ENCODE measurements around the gene AGXT.

AGXT gene

DNA sequence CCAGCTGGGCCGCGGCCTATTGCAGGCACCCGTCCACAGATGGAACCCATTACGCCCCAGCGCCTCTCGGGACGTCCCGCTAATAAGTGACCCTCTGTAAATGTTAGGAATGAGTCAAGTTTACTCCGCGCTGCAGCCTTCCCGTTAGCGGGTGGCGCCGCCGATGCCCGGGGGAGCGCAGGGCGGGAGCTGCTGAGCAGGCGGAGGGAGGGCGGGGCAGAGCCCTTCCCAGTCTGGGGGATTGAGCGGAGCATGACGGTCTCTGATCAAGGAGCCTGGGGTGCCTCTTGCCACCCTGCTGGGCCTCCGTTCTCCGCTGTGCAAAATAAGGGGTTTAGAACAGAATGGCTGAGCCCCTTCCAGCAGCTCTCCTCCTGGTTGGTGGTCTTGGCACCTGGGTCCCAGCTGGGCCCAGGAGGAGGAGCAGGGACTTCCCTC lies 48.0 kb downstream of the AGXT start:
- no peak for DNase-seq (ENCODE audit: low read depth)

DNA sequence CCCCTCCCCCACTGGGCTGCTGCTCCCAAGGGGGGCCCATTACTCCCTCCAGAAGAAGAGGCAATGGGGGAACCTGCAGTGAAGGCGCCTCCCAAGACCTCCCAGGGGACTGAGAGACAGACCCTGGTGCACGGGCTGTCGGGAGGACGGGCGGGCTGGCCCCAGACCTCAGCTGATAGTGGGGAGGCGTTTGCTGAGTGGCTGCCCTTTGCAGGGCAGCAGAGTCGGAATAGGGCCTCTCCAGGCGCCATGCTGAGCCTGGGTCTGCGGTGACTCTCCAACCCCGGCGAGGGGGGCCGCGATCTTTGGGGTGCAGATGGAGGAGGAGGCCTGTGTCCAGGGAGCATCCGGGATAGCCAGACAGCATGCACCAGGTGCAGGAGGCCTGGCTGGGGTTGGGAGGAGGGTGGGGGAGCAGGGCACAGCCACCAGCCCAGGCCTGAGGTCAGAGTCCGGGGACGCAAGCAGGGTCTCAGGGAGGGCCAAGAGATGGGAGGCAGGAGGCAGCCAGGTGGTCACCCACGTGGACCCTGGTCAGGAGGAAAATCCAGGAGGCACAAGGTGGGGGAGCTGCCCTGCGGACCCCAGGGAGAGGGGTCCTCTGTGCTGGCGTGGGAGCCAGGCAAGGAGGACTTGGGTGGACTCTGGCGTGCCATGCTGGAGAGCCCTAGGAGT lies 48.5 kb downstream of the AGXT start:
- no peak for DNase-seq (ENCODE audit: low read depth)

DNA sequence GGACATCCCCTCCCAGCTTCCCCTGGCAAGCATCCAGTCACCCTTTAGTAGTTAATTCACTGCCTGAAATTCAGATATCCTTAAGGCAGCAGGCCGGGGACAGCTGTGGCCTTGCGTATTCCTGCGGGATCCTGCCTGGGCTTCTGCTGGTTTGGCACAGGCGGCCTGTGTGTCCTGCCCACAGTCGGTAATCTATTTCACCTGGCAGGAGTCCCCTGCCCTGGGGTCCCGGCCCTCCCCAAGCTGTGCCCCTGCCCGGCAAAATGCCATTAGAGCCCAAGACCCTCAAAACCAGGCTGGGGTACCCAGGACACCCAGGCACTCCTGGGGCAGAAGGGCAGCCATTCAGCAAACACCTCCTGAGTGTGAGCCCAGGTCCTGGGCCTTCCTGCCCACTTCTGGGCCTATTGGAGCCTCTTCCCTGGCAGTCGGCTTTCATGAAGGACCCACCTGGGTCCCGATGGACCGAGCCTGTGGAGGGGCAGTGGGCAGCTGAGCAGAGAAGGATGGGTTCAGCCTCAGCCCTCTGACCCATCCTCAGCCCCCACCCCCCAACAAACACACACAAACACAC lies 49.1 kb downstream of the AGXT start:
- no peak for DNase-seq (ENCODE audit: low read depth)

DNA sequence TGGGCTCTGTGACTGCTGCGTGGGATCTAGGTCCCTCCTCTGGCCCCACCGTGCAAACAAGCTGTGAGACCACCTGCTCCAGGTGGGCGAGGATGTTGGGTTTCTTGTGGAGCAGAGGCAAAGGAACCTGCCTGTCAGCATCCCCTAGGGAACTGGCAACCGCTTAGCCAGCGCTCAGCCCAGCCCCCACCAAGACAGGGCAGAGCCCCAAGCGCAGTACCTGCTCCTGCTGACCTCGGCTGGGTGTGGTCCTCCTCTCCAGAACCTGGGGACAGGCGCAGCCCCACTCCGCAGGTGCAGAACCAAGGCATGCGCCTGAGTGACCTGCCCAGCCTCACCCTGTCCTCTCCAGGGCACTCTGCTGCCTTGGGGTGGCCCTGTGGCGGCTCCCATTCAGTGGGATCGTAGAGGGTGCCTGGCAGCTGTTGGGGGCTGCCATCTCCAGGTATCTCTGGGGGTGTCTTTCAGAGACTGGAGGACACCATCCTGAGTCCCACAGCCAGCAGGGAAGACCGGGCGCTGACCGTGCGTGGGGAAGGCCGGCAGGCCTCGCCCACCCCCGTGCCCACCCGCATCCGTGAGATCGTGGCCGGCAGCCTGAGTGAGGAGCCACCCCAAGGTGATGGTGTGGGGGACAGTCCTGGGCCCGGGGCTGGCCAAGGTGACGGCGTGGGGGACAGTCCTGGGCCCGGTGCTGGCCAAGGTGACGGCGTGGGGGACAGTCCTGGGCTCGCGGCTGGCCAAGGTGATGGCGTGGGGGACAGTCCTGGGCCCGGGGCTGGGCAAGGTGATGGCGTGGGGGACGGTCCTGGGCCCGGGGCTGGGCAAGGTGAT lies 49.9 kb downstream of the AGXT start:
- DNase-seq (ENCODE audit: low read depth), result no peak

DNA sequence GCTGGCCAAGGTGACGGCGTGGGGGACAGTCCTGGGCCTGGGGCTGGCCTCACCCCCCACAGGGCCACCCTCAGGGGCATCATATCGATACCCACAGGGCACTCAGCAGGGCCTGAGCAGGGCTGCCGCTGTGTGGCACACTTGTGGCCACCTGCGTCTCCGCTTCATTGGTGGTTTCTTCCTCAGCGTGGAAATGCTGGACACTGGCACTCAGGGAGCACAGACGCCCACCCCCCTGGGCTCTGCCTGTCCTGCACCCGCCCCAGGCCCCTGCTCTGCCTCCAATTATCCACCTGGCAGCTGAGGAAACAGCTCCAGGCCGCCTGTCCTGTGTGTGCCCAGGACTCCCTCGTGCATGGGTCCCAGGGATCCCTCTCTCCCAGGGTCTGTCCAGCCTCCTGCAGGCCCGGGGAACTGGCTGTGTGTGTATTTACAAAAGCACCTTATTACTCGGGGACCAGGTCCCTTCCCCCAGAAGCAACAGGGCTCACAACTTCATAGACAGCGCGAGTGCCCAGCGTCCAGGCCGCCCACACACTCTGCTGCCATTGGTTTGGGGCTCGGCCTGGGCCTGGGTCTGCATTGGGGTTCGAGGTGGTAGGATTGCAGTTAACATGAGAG lies 50.6 kb downstream of the AGXT start:
- no peak for DNase-seq (ENCODE audit: low read depth)

DNA sequence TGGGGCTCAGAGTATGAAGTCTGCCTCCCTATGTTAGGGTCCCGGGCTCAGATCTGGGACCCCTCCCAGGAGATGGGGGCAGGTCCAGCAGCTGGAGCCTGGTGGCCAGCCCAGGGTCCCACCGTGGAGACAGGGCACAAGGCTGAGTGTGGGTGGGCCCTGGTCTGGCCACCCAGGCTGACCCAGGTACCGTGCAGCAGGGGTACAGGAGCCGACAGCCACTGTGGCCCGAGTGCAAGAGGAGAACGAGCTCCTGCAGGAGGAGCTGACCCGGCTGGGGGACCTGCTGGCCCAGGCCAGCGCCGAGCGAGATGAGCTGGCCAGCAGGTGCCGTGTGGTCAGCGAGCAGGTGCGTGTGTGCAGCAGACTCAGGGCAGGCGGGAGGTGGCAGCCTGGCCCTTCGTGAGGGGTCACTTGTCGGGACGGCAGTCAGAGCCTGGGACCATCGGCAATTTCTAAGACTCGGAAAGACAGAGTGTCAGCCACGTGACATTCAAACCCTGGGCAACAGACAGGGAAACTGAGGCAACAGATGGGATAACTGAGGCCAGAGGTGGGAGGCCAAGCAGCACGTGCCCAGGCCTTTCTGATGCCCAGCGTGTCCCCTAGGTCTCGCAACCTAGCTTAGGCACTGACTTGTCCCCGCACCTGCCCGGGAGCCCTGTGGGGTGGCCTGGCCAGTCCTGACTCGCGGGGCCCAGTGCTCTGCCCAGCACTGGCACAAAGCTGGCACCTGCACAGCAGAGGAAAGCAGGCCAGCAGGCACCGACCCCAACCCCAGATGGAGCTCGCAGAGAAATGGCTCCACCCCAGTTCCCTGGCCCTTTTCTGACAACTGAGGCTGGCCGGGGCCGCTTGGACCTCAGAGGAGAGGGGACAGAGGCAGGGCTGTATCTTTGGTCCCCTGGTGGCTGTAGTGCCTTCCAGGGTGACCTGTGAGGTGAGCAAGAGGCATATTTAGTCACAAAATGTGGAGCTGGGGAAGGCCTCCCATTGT lies 51.5 kb downstream of the AGXT start:
- no peak for DNase-seq (ENCODE audit: low read depth)

DNA sequence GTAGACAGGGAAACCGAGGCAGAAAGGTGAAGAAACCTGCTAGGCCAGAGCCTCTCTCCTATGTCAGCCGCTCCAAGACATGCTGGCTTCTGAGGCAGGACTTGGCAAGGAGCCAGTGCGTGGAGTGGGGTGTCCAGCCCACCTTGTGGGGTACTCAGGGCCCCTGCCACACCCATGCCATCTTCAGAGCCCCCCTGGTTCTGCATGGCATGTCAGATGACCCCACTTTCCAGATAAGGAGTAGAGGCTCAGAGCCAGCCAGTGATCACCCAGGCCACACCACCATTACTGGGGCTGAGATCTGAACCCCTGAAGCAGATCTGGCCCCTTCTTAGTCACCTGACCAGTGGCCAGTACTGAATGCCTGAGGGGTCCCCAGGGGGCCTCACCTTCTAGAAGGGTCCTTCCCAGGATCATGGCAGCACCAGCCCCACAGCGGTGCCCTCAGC lies 52.2 kb downstream of the AGXT start:
- no peak for DNase-seq (ENCODE audit: low read depth)

DNA sequence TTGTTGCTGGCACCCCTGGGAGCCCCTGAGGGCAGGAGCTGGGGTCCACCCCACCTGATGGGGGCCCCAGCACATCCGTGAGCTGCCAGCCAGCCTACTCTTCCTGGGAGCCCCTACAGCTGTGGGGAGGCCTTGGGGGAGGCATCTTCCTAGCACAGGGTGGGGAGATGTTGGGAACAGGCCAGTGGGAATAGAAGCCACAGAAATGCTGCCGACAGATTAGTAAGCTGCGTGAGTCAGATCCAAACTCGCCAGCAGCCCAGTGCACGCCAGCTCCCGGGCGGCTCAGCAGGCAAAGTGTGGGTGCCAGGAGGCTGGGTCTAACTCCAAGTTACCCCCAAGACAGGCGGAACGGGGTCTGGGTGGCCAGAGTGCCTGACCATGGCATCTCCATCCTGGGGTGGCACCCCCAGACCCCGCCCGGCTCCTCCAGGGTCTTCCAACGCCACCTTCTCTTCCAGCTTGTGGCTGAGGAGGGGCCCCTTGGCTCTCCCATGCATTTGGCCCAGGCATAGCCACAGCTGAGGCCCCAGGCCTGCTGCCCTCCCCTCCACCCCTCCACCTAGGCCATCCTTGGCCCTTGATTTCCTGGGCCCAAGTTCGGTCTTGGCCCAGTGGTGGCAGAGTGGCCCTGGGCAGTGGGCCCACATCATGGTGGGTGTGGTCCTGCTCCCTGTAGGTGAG lies 52.8 kb downstream of the AGXT start:
- DNase-seq (ENCODE audit: low read depth), result no peak

DNA sequence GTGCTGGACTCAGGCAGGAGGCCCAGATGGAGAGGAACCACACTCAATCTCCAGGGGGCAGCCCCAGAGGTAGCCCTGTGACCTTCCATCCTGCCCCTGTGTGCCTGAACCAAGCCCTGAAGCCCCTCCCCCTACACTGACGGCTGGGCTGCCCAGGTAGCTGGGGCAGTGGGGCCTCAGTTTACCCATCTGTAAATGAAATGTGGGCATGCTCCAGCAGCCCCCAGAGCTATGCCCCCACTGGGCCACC lies 53.3 kb downstream of the AGXT start:
- DNase-seq (ENCODE audit: low read depth), result no peak

DNA sequence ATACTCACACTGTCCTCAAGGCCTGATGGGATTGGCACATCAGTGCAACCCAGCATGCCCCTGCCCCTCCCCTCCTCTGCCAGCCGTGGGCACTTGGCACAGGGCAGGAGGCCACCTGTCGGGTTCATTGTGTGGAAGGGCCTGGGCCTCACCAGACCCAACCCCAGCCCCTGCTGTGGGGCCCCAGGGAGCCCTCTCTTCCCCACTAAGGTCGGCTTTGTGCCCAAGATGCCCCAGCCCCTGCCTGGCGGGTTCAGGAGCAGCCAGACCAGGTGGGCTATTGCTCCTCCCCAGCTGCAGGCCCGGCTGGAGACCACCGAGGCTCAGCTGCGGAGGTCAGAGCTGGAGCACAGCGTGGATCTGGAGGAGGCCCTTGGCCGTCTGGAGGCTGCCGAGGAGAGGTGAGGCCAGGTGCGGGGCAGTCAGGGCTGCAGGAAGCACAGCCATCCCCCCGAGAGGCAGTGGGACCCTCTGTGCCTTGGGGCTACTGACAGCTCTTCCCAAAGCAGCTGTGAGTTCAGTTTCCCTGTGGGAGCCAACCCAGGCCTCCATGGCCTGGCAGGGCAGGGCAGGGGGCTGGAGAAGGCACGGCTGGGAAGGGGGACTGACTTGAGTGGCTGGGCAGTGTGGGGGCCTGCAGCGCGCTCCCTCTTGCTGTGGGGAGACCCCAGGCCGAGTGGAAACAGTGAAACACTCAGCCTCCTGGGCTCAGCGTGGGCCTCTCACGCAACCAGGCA lies 53.8 kb downstream of the AGXT start:
- no peak for DNase-seq (ENCODE audit: low read depth)

DNA sequence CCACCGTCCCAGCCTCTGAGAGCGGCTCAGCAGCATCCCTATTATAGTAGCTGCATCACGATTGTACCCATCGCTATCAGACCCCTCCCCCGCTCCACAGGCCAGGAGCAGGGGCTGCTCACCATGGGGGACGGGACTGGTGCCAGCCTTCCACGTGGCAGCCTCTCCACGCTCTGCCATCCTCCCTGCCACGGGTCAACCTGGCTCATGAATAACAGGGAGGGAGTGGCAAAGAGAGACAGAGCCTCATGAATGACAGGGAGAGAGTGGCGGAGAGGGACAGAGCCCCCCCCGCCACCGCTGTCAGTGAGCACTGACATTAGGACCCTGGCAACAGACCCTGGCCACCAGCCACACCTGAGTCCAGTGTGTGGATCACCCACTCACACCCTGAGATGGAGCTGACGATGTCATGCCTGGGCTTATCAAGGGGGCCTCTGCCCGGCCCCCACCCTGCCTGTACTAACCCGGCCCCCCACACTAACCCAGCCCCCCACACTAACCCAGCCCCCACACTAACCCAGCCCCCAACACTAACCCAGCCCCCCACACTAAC lies 54.4 kb downstream of the AGXT start:
- no peak for DNase-seq (ENCODE audit: low read depth)

DNA sequence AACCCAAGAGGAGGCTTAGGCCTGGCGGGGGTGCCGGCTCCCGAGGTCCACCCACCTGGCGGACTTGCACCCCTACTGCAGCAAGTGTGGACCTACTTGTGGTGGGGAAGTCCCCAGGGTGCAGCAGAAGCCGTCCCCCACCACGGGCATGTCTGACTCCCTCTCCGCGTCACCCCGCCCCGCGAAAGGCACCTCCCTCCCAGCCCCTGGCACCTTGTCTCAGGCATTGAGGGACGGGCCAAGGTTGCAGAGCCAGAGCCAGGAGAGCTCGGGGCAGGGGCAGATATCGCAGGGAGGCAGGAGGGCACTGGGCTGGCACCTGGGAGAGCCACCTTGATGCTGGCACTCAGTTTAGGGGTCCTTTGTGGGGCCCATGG lies 56.6 kb downstream of the AGXT start:
- DNase-seq (ENCODE audit: low read depth), result no peak

DNA sequence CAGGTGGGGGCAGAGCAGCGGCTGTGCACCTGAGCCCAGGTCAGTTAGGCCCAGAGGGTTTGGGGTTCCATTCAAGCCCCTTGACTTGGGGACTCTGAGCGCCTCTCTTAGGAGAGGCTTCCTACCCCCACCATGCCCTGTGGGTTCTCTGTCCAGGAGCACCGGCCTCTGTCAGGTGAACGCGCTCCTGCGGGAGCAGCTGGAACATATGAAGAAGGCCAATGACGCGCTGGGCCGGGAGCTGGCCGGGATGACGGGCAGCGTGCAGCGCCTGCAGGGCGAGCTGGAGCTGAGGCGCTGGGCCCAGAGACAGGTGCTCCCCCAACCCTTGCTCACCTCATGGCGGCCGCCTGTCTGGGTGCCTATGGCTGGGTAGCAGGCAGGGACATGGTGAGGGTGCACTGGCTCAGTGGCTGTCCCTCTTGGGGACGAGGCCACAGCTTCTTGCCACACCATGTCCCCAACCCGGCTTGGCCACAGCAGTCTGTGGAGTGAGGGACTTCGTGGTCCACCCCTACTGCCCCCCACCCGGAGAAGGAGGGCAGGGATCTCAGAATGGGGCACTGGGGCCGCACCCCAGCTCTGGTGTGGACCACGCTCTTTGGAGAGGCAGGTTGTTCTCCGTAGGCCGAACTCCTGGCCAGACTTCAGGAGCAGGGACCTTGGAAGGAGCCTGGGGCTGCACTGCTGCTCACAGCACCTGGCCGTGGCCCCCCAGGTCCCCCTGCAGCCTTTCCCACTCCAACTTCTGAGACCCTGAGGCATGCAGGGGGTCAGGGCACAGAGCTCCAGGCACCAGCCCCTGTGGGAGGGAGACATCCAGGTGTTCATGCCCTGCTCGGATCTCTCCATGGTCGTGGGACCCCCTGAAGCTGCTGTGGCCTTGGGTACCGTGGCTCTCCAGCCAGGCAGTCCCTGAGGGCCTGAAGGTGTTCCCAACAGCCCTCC lies 57.2 kb downstream of the AGXT start:
- DNase-seq (ENCODE audit: low read depth), result no peak

DNA sequence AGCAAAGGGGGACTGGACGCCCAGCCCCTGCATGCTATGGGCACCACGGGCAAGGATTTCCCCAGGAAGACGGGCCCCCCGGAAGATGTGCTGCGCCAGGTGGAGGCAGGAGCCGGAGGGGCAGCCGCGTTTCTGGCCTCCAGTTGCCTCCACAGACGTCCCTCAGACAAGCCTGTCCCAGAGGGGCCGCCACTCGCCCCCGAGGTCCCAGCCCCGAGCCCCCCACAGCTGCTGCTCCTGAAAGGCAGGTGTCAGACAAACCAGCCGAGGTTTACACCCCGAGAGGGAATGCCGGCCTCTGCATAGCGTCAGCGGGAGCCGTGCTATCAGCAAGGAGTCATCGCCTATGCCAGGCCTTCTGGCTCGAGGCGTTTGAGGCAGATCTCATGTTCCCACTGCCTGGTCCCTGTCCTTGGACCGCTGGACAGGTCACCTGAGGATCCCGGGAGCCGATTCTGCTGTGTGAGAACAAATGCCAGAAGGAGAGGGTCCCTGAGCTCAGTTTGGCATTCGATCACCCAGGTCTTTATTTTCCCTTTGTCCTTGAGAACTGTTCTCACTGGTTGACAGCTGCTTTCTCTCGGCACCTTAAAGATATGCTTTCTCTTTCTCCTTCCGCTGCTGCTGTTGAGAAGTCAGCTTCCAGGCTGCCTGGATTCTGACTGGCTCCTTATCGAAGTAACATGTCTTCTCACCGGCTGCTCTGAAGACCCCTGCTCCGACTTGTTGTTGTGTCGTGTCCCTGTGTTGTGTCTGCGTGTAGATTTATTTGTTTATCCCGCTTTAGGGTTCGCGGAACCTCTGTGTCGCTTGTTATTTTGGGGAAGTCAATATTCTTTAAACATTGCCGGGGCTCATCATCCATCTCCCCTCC lies 58.1 kb downstream of the AGXT start:
- DNase-seq (ENCODE audit: low read depth), result no peak

DNA sequence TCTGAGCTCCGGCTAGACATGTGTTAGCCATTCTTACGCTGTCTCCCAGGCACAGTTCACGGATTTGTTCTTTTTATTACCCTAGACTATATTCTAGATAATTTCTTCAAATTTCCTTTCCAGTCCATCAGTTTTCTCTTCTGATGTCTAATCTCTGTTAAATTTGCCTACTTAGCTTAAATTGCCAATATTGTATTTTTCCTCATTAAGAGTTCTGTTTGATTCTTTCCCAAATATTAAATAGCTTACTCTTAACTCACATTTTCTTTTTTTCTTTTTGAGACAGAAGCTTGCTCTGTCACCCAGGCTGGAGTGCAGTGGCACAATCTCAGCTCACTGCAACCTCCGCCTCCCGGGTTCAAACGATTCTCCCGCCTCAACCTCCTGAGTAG lies 58.8 kb downstream of the AGXT start:
- DNase-seq (ENCODE audit: low read depth), result no peak

DNA sequence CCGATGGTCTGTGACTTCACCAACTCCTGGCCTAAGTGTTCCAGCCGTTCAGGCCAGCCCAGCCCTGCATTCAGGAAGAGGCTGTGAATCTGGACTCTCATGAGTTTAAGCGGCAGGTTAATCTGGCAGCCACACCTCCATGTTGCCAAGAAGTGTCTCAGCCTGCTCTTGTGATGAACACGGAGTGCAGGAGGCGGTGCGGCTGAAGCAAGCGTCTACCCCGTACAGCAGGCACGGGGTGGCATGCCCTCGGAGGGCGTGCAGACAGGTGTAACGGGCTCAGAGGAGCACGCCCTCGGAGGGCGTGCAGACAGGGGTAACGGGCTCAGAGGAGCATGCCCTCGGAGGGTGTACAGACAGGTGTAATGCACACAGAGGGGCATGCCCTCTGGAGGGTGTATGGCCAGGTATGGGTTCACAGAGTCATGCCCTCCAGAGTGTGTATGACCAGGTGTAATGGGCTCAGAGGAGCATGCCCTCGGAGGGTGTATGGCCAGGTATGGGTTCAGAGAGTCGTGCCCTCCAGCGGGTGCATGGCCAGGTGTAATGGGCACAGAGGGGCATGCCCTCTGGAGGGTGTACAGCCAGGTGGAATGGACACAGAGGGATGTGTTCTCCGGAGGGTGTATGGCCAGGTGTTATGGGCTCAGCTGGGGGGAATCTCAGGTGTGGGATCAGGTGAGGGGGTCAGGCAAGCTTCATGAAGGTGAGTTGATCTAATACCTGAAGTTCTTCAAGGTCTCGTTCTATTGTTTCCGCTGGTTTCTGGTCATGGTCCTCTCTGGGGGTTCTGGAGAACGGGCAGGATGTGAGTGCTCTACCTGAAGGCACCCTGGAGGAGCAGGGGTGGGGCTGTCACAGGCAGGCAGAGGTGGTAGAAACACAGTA lies 60.1 kb downstream of the AGXT start:
- DNase-seq (ENCODE audit: low read depth), result no peak
